BJ (cell line): ENCODE data around the gene TSHZ2. TPM values are rescaled to one million over a fixed set of nuclear protein-coding genes. Genes with fewer than 3 reads are reported as not detected.

ENCODE experiments used
- CTCF ChIA-PET: fragments of 350-600 bp; formaldehyde crosslinking; extraction: SDS; loops from one replicate; lab custom pipeline; 2021; ENCODE audit warnings: antibody characterized with exemption, inconsistent platforms; lab: Yijun Ruan, JAX
- POLR2A ChIA-PET: fragments of 300-600 bp; sonication (Branson Sonifier 250); formaldehyde crosslinking; extraction: SDS; loops from one replicate; lab custom pipeline; 2021; ENCODE audit warnings: antibody characterized with exemption; lab: Charles Lee
- DNase-seq: peaks from one replicate; pipeline ENCODE4 v3.0.0-alpha.2; 2011; ENCODE audit warnings: low read depth
- H3K27me3 ChIP-seq: 2 replicates; pipeline ENCODE4 v1.6.0; 2011; ENCODE audit warnings: low read length; ENCODE audit not compliant: control insufficient read depth, insufficient read depth
- H3K36me3 ChIP-seq: 2 replicates; pipeline ENCODE4 v1.5.1; 2011; ENCODE audit warnings: low read length; ENCODE audit not compliant: control insufficient read depth, insufficient read depth
- H3K4me3 ChIP-seq: 2 replicates; pipeline ENCODE4 v1.5.1; 2011; ENCODE audit warnings: low read depth, mild to moderate bottlenecking, control low read depth, low read length
- CTCF ChIP-seq: IDR thresholded peaks from 2 replicates; pipeline ENCODE4 v1.5.1; 2011; ENCODE audit warnings: low read depth, mild to moderate bottlenecking, control low read depth, inconsistent platforms, low read length, moderate library complexity; ENCODE audit not compliant: insufficient read depth
- polyA plus RNA-seq: library from polyadenylated mRNA; depleted of rRNA; stranded (reverse); fragments of >200 nt; gene quantifications from 2 replicates; pipeline ENCODE4 v1.2.3, GENCODE V29; 2011

The TSHZ2 gene
- polyA plus RNA-seq, 1 experiment: not detected

GRCh38 chr20:53210041-53210440 is 237.9 kb downstream of the TSHZ2 start:
- no peak for DNase-seq
- CTCF ChIA-PET: interaction anchor here (1.3 kb wide), 1 partner anchor 12 kb away, joined by 3 read pairs; no protein-coding TSS in a partner anchor
- no peak overlapping the region for H3K4me3 ChIP-seq
- no peaks in the 10 kb centered on the region for H3K36me3 ChIP-seq
- POLR2A ChIA-PET: no interaction called here
- TF ChIP-seq CTCF: no peak
- no peaks in the 10 kb centered on the region for H3K27me3 ChIP-seq

- no peak for TF ChIP-seq CTCF
- Histone ChIP-seq H3K4me3 (no peak overlapping the region), H3K36me3 (no peaks in the 10 kb centered on the region), H3K27me3 (no peaks in the 10 kb centered on the region)
- ChIA-PET CTCF (no interaction called here), POLR2A (no interaction called here)
- no peak for DNase-seq
These were observed 238.8 kb downstream of the TSHZ2 start for GRCh38 chr20:53210931-53211330.

GRCh38 chr20:53212018-53212417 is 239.9 kb downstream of the TSHZ2 start:
- ChIA-PET POLR2A (no interaction called here), CTCF (no interaction called here)
- H3K27me3 ChIP-seq: peaks cover 2% of the 10 kb centered on the region; the same call in 1 of the 2 replicates
- H3K36me3 ChIP-seq: no peaks in the 10 kb centered on the region
- H3K4me3 ChIP-seq: no peak overlapping the region
- DNase-seq: no peak
- TF ChIP-seq CTCF: no peak

- DNase-seq: no peak
- Histone ChIP-seq H3K36me3 (no peaks in the 10 kb centered on the region), H3K4me3 (no peak overlapping the region), H3K27me3 (peaks cover 2% of the 10 kb centered on the region; the same call in 1 of the 2 replicates)
- POLR2A ChIA-PET: no interaction called here
- no peak for TF ChIP-seq CTCF
- CTCF ChIA-PET: no interaction called here
These were observed 242.2 kb downstream of the TSHZ2 start for GRCh38 chr20:53214392-53214791.

GRCh38 chr20:53215166-53215565 is 243.0 kb downstream of the TSHZ2 start:
- ChIA-PET POLR2A (no interaction called here), CTCF (interaction anchor here (0.6 kb wide), 2 partner anchors 299 to 742 kb away, joined by 3 to 7 read pairs; no protein-coding TSS in a partner anchor)
- Histone ChIP-seq H3K36me3 (no peaks in the 10 kb centered on the region), H3K27me3 (peaks cover 2% of the 10 kb centered on the region; the same call in 1 of the 2 replicates), H3K4me3 (no peak overlapping the region)
- no peak for TF ChIP-seq CTCF
- DNase-seq: no peak
